Astrocyte (in vitro differentiated cells and primary cell): ENCODE measurements around the gene CIB4. TPM values are rescaled to one million over a fixed set of nuclear protein-coding genes. Genes with fewer than 3 reads are reported as not detected.

Experiments
- DNase-seq: peaks from one replicate; pipeline ENCODE4 v3.0.0-alpha.2; 2010; ENCODE audit warnings: low read depth
- FAIRE-seq: peaks from 2 replicates; lab custom pipeline; 2011; peaks lifted over from hg19 to GRCh38; lab: Jason Lieb, UNC
- H2AFZ ChIP-seq: 2 replicates; pipeline ENCODE4 v1.6.0; 2012; ENCODE audit warnings: low read depth, low read length, inconsistent platforms
- H3K27ac ChIP-seq: 2 replicates; pipeline ENCODE4 v1.5.1; 2011; ENCODE audit warnings: low read depth, low read length, inconsistent platforms
- H3K27me3 ChIP-seq: 2 replicates; pipeline ENCODE4 v1.6.0; 2011; ENCODE audit warnings: low read length, inconsistent platforms; ENCODE audit not compliant: insufficient read depth
- H3K36me3 ChIP-seq: 2 replicates; pipeline ENCODE4 v1.5.1; 2011; ENCODE audit warnings: low read length, inconsistent platforms; ENCODE audit not compliant: insufficient read depth
- H3K4me1 ChIP-seq: 2 replicates; pipeline ENCODE4 v1.5.1; 2011; ENCODE audit warnings: low read length, inconsistent platforms; ENCODE audit not compliant: insufficient read depth
- H3K4me2 ChIP-seq: 2 replicates; pipeline ENCODE4 v1.6.0; 2012; ENCODE audit warnings: low read length, inconsistent platforms
- H3K4me3 ChIP-seq: 2 replicates; pipeline ENCODE4 v1.5.1; 2011; ENCODE audit warnings: low read depth, mild to moderate bottlenecking, low read length, inconsistent platforms; ENCODE audit not compliant: insufficient read depth
- H3K79me2 ChIP-seq: 2 replicates; pipeline ENCODE4 v1.6.0; 2012; ENCODE audit warnings: mild to moderate bottlenecking, low read length, inconsistent platforms; ENCODE audit not compliant: insufficient read depth
- H3K9ac ChIP-seq: 2 replicates; pipeline ENCODE4 v1.6.0; 2012; ENCODE audit warnings: mild to moderate bottlenecking, low read length, inconsistent platforms
- H3K9me3 ChIP-seq: 2 replicates; pipeline ENCODE4 v1.5.1; 2012; ENCODE audit warnings: low read depth, mild to moderate bottlenecking, low read length, inconsistent platforms; ENCODE audit not compliant: insufficient read depth
- H4K20me1 ChIP-seq: 2 replicates; pipeline ENCODE4 v1.6.0; 2012; ENCODE audit warnings: low read length, inconsistent platforms; ENCODE audit not compliant: insufficient read depth
- H3K27ac Mint-ChIP-seq: one replicate; pipeline ENCODE4 v1.8.0; 2021; ENCODE audit warnings: mild to moderate bottlenecking, mixed read lengths; ENCODE audit not compliant: unreplicated experiment
- H3K27me3 Mint-ChIP-seq: one replicate; pipeline ENCODE4 v1.8.0; 2021; ENCODE audit warnings: low read depth, mixed read lengths; ENCODE audit not compliant: unreplicated experiment
- H3K36me3 Mint-ChIP-seq: one replicate; pipeline ENCODE4 v1.8.0; 2021; ENCODE audit warnings: low read depth, mixed read lengths; ENCODE audit not compliant: unreplicated experiment
- H3K4me1 Mint-ChIP-seq: one replicate; pipeline ENCODE4 v1.8.0; 2021; ENCODE audit warnings: low read depth, mixed read lengths; ENCODE audit not compliant: unreplicated experiment
- H3K4me3 Mint-ChIP-seq: one replicate; pipeline ENCODE4 v1.8.0; 2021; ENCODE audit warnings: mild to moderate bottlenecking, moderate library complexity, mixed read lengths; ENCODE audit not compliant: unreplicated experiment
- H3K9me3 Mint-ChIP-seq: one replicate; pipeline ENCODE4 v1.8.0; 2021; ENCODE audit warnings: mild to moderate bottlenecking, mixed read lengths; ENCODE audit not compliant: unreplicated experiment
- EZH2 ChIP-seq: IDR thresholded peaks from 2 replicates; pipeline ENCODE4 v1.6.1; 2012; ENCODE audit warnings: mild to moderate bottlenecking, low read length, inconsistent platforms; ENCODE audit not compliant: insufficient read depth
- total RNA-seq: library from RNA; stranded (reverse); gene quantifications from 2 replicates; pipeline ENCODE4 v1.2.1, GENCODE V29; 2021
- TF ChIP-seq, protein P1 (sequence below): IDR thresholded peaks from 2 replicates; pipeline ENCODE4 v1.5.1; 2011; ENCODE audit warnings: low read depth, mild to moderate bottlenecking, inconsistent platforms, low read length, moderate library complexity; ENCODE audit not compliant: insufficient read depth

Gene CIB4
- total RNA-seq, 1 donor from 2014 or later = not detected

DNA sequence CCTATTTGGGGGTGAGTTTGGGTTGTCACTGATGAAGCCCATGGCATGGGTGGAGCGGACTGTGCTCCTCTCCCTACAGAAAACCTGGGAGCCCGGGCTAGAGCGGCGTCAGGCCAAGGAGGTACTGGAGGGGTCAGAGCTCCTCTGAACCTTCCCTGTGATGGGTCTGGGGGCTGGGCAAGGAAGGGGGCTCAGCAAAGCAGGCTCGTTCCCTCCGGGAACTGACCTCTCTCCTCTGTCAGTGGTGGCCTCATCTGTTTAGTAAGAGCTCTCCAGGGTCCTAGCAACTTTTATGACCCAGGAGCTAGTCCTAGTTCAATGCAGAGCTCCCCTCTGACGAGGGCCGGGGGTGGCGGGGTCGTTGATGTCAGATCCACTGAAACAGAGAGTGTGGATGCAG is 100.9 kb downstream of the CIB4 start:
- Histone ChIP-seq H3K4me3 (no peak overlapping the region), H3K9me3 (no peaks in the 10 kb centered on the region), H3K27me3 (peaks cover 4% of the 10 kb centered on the region), H2AFZ (no peak overlapping the region), H3K79me2 (no peaks in the 10 kb centered on the region), H3K36me3 (no peaks in the 10 kb centered on the region), H3K9ac (no peak overlapping the region), H3K27ac (no peak overlapping the region), H3K4me2 (no peak overlapping the region), H4K20me1 (no peaks in the 10 kb centered on the region), H3K4me1 (no peaks in the 10 kb centered on the region)
- H3K4me1 Mint-ChIP-seq = peaks cover 10% of the 10 kb centered on the region
- no peaks in the 10 kb centered on the region for H3K27me3 Mint-ChIP-seq
- FAIRE-seq = no peak
- H3K9me3 Mint-ChIP-seq = no peaks in the 10 kb centered on the region
- H3K36me3 Mint-ChIP-seq = no peaks in the 10 kb centered on the region
- TF ChIP-seq, protein P1, sequence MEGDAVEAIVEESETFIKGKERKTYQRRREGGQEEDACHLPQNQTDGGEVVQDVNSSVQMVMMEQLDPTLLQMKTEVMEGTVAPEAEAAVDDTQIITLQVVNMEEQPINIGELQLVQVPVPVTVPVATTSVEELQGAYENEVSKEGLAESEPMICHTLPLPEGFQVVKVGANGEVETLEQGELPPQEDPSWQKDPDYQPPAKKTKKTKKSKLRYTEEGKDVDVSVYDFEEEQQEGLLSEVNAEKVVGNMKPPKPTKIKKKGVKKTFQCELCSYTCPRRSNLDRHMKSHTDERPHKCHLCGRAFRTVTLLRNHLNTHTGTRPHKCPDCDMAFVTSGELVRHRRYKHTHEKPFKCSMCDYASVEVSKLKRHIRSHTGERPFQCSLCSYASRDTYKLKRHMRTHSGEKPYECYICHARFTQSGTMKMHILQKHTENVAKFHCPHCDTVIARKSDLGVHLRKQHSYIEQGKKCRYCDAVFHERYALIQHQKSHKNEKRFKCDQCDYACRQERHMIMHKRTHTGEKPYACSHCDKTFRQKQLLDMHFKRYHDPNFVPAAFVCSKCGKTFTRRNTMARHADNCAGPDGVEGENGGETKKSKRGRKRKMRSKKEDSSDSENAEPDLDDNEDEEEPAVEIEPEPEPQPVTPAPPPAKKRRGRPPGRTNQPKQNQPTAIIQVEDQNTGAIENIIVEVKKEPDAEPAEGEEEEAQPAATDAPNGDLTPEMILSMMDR = no peak
- no peak for TF ChIP-seq EZH2
- no peak overlapping the region for H3K4me3 Mint-ChIP-seq
- no peak overlapping the region for H3K27ac Mint-ChIP-seq
- DNase-seq = no peak

DNA sequence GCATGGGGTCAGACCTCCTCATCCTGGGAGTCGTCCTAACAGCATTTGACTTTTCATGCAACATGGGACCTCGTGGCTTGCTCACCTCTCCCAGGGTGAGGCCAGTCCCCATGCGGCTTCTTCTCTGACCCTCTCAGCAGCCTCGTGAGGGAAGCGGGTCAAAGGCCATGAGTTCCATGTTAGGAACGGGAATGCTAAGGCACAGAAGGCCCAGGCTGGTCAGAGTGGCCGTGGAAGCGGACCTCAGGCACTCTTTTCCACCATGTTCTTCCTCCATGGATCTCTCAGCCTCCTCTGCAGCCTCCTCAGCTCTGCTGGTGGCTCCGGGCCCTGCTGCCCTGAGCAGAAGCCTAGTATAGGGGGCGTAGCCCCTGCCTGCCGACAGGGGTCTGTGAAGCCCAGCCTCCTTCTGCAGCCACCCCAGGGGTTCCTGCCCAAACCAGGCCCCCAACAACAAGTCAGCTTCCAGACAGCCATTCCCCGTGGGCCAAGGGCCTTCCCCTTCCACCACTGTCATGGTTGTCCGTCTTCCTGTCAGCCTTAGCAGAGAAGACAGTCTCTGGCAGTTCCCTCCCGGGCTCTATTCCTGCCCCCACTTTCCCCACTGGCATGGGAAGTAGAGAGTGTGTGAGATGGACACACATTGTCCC is 103.2 kb downstream of the CIB4 start:
- H2AFZ ChIP-seq = no peak overlapping the region
- peaks cover 17% of the 10 kb centered on the region for H3K27me3 Mint-ChIP-seq
- no peak for DNase-seq
- H3K9me3 Mint-ChIP-seq = no peaks in the 10 kb centered on the region
- H3K4me2 ChIP-seq = no peak overlapping the region
- H3K9ac ChIP-seq = no peak overlapping the region
- no peaks in the 10 kb centered on the region for H3K36me3 Mint-ChIP-seq
- H3K9me3 ChIP-seq = no peaks in the 10 kb centered on the region
- no peak overlapping the region for H3K27ac ChIP-seq
- H3K27ac Mint-ChIP-seq = no peak overlapping the region
- H3K4me3 Mint-ChIP-seq = no peak overlapping the region
- H3K27me3 ChIP-seq = peaks cover 4% of the 10 kb centered on the region
- H3K4me3 ChIP-seq = no peak overlapping the region
- no peaks in the 10 kb centered on the region for H4K20me1 ChIP-seq
- no peaks in the 10 kb centered on the region for H3K79me2 ChIP-seq
- H3K4me1 ChIP-seq = no peaks in the 10 kb centered on the region
- H3K4me1 Mint-ChIP-seq = peaks cover 9% of the 10 kb centered on the region
- no peak for TF ChIP-seq EZH2
- TF ChIP-seq, protein P1 = no peak
- FAIRE-seq = no peak
- H3K36me3 ChIP-seq = no peaks in the 10 kb centered on the region

DNA sequence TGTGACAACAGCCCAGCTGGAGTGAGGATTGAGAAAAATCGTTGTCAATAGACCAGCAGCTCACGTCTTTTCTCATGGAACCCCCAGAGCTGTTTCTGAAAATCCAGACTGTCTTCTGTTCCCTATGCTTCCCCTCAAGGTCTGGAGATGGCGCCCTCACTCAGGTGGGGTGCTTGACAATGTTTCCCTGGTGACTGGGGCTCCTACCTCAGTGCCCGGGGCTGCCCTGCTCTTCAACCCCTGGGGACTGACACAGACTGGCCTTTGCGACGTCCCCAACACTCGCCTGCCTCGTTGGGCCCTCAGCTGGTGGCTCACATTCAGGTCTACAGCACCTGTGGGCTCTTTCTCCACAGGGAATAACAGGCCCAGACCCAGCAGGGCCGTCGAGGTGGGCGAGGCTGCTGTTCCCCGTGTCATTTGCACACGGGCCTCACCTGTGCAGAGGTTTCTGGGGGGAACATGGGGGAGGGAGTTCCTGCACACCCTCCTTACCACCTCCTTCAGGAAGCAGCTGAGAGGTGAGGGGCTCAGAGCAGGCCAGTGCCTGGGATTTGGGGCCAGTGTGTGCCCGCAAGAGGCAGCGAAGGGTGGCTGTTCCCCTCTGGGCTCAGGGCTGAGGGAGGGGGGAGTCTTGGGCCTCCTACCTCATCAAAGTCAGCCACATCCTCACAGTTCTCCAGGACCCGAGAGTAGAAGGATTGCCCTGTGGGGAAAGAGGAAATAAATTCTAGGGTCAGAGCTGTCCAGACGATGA is 103.9 kb downstream of the CIB4 start:
- Histone ChIP-seq H3K4me1 (no peaks in the 10 kb centered on the region), H3K36me3 (no peaks in the 10 kb centered on the region), H3K4me2 (no peak overlapping the region), H3K9me3 (no peaks in the 10 kb centered on the region), H3K27me3 (peaks cover 4% of the 10 kb centered on the region), H3K9ac (no peak overlapping the region), H3K27ac (no peak overlapping the region), H4K20me1 (no peaks in the 10 kb centered on the region), H3K79me2 (no peaks in the 10 kb centered on the region), H2AFZ (no peak overlapping the region), H3K4me3 (no peak overlapping the region)
- no peaks in the 10 kb centered on the region for H3K36me3 Mint-ChIP-seq
- TF ChIP-seq, protein P1 = no peak
- no peak for TF ChIP-seq EZH2
- no peak for DNase-seq
- no peak overlapping the region for H3K4me3 Mint-ChIP-seq
- FAIRE-seq = no peak
- no peak overlapping the region for H3K27ac Mint-ChIP-seq
- H3K9me3 Mint-ChIP-seq = no peaks in the 10 kb centered on the region
- H3K27me3 Mint-ChIP-seq = peaks cover 21% of the 10 kb centered on the region
- peaks cover 5% of the 10 kb centered on the region for H3K4me1 Mint-ChIP-seq
